ENCODE data around the gene DAAM2. TPM values are rescaled to one million over a fixed set of nuclear protein-coding genes. Genes with fewer than 3 reads are reported as not detected.

DAAM2 gene
- total RNA-seq, 6 experiments from 2014 or later: 1.6 to 9.8 (median 4.7) TPM

- Histone ChIP-seq H3K36me3 (no peaks in the 10 kb centered on the region), H3K4me3 (no peak overlapping the region), H3K4me1 (no peaks in the 10 kb centered on the region), H3K27me3 (no peaks in the 10 kb centered on the region), H3K9me3 (no peaks in the 10 kb centered on the region), H3K27ac (no peak overlapping the region)
- ATAC-seq (peak; percentile 90 to 95 (median 92)), DNase-seq (peak; percentile 64 to 74 (median 68))
- intact Hi-C loops (cut with DNase I): no loop called here
- WGBS (ENCODE audit: insufficient coverage, low coverage, low lambda C conversion rate, missing lambda C conversion rate): 71% methylated on average over 2 of the region's 2 CpGs
- TF ChIP-seq CTCF (IDR thresholded peaks at IDR 0.05) (peak; percentile 75 to 78 (median 76)), POLR2A (IDR thresholded peaks at IDR 0.05) (no peak)
These were observed 100.4 kb downstream of the DAAM2 start for GRCh38 chr6:39892490-39893129.

- ATAC-seq: no peak
- no peaks in the 10 kb centered on the region for H3K27me3 ChIP-seq
- DNase-seq: no peak
- H3K4me3 ChIP-seq: no peak overlapping the region
- H3K9me3 ChIP-seq: no peaks in the 10 kb centered on the region
- no peaks in the 10 kb centered on the region for H3K36me3 ChIP-seq
- no peak for TF ChIP-seq CTCF (IDR thresholded peaks at IDR 0.05)
- TF ChIP-seq POLR2A (IDR thresholded peaks at IDR 0.05): no peak
- no peaks in the 10 kb centered on the region for H3K4me1 ChIP-seq
- WGBS (ENCODE audit: insufficient coverage, low coverage, low lambda C conversion rate, missing lambda C conversion rate): 71% methylated on average over 7 of the region's 8 CpGs
- no peak overlapping the region for H3K27ac ChIP-seq
- intact Hi-C loops (cut with DNase I): no loop called here
These were observed 101.1 kb downstream of the DAAM2 start for GRCh38 chr6:39893286-39893685.

GRCh38 chr6:39896701-39897100 lies 104.5 kb downstream of the DAAM2 start:
- no peaks in the 10 kb centered on the region for H3K36me3 ChIP-seq
- DNase-seq (peak in 1 of 3 donors; percentile 28), ATAC-seq (no peak)
- TF ChIP-seq CTCF (IDR thresholded peaks at IDR 0.05) (no peak), POLR2A (IDR thresholded peaks at IDR 0.05) (no peak)
- no peak overlapping the region for H3K4me3 ChIP-seq
- peaks cover 0 to 10% (median 4%) of the 10 kb centered on the region in 4 donors for H3K4me1 ChIP-seq
- H3K9me3 ChIP-seq: no peaks in the 10 kb centered on the region
- intact Hi-C loops (cut with DNase I): no loop called here
- no peaks in the 10 kb centered on the region for H3K27me3 ChIP-seq
- WGBS (ENCODE audit: insufficient coverage, low coverage, low lambda C conversion rate, missing lambda C conversion rate): no CpG with 5 or more reads among the region's 12 CpGs
- no peak overlapping the region for H3K27ac ChIP-seq

- DNase-seq: no peak
These were observed 105.5 kb downstream of the DAAM2 start for GRCh38 chr6:39897698-39898097.

More at GRCh38 chr6:39897698-39898097, 105.5 kb downstream of the DAAM2 start:
- no peak overlapping the region for H3K27ac ChIP-seq
- intact Hi-C loops (cut with DNase I): no loop called here
- no peaks in the 10 kb centered on the region for H3K9me3 ChIP-seq
- TF ChIP-seq CTCF (IDR thresholded peaks at IDR 0.05): no peak
- TF ChIP-seq POLR2A (IDR thresholded peaks at IDR 0.05): no peak
- no peak overlapping the region for H3K4me3 ChIP-seq
- peaks cover 0 to 17% (median 8%) of the 10 kb centered on the region in 4 donors for H3K4me1 ChIP-seq
- 90% methylated on average over 3 of the region's 3 CpGs for WGBS (ENCODE audit: insufficient coverage, low coverage, low lambda C conversion rate, missing lambda C conversion rate)
- no peaks in the 10 kb centered on the region for H3K36me3 ChIP-seq
- H3K27me3 ChIP-seq: no peaks in the 10 kb centered on the region
- no peak for ATAC-seq

Data from right lobe of liver (tissue), 6 donors.